Stimulated activated CD4-positive, alpha-beta T cell treated with anti-CD3 and anti-CD28 coated beads, Interleukin-2, amount 100 ng/mL, for 4 hours (primary cell): ENCODE measurements around the gene SSPN.

Source experiments
- DNase-seq: peaks from one replicate; pipeline ENCODE4 v3.0.0-alpha.2; 2020; ENCODE audit warnings: low read depth

Gene SSPN

GRCh38 chr12:26266881-26267280, 71.5 kb downstream of the SSPN start:
- no peak for DNase-seq

DNA sequence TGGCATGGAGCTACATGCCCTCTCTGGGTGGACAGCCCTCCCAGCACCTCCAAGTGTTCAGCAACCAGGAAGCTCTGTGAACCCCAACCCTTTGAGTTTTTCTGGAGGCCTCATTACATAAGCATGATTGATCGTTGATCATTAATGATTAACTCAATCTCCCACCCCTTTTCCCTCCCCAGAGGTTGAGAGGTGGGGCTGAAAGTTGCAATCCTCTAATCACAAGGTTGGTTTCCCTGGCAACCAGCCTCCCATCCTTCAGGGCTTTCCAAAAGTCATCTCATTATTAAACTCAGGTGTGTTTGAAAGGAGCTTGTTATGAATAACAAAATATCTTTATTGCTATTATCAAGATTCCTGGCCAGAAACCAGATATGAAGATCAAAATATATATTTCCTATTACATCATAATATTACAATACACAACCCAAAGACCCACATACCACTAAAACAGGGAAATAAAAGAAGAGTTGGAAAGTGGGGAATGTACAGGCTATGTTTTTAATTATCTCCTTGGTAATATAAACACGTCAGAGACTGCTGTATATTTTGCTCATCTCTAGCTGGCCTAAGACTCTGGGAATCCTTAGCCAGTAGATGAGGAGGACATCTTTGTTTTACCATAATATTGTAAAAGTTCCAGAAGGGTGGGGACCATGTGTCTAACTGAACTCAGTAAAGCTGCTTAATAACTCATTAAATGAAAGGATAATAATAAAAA, 73.6 kb downstream of the SSPN start:
- DNase-seq, result no peak

DNA sequence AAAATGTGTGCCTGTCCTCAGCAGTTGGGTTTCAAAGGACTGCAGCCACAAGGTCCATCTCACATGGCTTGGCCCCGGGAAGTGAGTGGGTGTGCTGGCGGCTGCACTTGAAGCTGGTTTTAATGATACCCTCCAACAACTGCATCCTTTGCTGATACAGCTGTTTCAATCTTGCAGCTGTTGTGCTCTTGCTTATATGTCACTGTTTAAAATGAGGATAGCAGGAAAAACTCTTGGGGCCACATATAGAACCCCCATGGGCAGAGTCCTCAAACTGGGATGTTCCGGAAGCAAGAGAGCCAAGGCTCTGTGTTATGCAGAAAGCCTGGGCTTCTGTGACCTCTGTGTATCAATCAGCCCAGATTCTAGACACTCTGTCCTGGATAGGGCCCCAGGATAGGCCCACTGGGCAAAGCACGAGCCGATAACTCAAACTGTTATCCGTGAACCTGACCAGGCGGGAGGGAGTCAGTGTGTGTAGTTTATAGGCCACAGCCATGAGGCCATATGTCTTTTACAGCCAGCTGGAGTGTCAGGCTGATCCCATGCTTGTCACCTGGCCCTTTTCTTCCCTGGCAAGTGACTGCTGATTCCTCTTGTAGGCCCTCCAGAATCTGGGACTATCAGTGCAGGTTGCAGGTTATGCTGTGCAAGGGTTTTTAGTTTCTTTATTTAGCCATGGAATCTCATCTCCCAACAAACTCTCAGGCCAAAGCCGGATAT, 74.3 kb downstream of the SSPN start:
- no peak for DNase-seq

DNA sequence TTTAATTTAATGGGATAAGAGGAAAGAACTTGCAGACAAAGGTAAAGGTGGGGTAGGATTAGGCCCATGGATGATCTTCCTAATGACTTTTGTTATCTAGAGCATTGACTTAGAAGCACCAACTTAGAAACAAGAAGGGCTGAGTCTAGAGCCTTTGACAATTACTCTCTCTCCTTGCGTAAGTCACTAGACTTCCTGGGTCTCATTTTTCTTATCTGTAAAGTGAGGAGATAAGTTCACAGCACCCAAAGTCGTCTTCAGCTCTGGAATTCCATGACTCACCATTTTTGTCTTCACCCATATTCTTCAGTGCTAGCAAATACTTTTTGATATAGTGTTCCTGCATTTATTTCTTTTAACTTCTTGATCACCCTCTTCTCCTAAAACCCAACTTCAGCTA, 75.7 kb downstream of the SSPN start:
- no peak for DNase-seq

- DNase-seq, result no peak
Measured at GRCh38 chr12:26271889-26272492, 76.6 kb downstream of the SSPN start.

DNA sequence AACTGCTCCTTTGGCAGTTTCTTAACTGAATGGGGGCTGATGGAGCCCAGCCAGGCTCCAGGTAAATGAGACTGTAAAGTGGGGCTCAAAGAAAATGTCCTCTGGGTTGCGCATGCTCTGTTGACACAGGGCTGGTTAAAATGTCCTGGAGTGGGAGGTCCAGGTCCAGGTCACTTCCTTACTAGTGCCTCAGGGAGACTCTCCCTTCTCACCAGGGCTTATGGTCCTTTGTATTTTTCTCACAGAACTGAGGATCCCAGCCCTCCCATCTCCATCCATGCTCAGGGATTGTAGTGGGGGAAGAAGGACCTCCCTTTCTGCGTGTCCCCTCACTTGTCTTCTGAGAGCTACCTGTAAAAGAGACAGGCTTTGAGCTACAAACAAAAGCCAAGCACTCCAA, 77.5 kb downstream of the SSPN start:
- DNase-seq, result no peak

GRCh38 chr12:26273811-26274210, 78.4 kb downstream of the SSPN start:
- DNase-seq, result no peak

- DNase-seq, result no peak
Measured at GRCh38 chr12:26274441-26275312, 79.3 kb downstream of the SSPN start.

GRCh38 chr12:26275313-26276131, 80.1 kb downstream of the SSPN start:
- no peak for DNase-seq

DNA sequence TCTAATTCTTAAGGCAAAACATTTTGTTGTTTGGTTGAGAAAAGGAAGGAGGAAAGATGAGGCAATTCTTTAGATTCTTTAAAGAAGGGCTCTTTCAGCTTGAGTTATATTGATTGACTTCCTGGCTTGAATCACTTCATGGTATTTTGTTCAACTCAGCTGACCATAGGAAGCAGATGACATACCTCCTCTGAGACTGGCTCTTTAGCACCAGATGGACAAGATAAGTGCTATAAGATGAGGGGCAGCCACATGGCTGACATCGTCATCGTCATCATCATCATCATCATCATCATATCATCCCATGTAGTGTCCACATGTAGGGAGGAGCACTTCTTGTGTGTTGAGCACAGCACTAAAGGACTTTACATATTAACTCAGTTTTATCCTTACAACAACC, 81.3 kb downstream of the SSPN start:
- DNase-seq, result no peak

- no peak for DNase-seq
Measured at GRCh38 chr12:26277506-26278246, 82.3 kb downstream of the SSPN start.

DNA sequence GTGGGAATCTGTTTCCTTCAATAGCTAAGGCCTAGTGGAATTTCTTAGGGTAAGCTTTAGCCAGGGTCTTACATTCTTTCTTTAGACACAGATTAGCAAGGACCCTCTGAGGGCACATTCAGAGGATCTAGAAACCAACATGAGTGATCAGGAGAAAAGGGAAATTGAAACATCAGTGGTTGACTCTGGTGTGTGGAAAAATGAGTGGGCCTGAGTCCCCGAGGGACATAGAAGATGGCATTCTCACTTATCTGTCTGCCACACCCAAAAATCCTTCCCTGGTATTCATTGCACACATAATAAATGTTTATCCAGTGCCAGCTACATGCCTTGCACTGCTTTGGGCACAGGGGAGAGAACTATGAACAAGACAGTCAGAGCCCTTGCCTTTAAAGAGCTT, 82.9 kb downstream of the SSPN start:
- DNase-seq, result no peak

- no peak for DNase-seq
Measured at GRCh38 chr12:26278666-26279065, 83.3 kb downstream of the SSPN start.

DNA sequence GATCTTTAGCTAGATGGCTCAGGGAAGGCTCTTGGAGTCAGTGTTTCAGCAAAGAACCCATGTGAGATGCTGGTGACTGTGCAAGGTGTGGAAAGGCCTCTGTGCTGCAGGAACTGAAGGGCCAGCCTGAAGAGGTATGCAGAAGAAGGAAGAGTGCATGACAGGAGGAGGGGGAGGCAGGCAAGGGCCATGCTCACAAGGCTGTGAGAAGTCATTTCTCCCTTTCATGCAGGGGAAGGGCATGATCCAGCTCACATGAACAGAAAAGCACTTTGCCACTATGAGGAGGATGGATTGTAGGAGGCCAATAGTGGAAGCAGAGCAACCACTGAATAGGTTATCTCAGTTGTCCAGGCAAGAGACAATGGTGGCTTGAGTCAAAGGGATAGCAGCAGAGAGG, 83.7 kb downstream of the SSPN start:
- no peak for DNase-seq

- DNase-seq, result no peak
Measured at GRCh38 chr12:26279908-26280307, 84.5 kb downstream of the SSPN start.

DNA sequence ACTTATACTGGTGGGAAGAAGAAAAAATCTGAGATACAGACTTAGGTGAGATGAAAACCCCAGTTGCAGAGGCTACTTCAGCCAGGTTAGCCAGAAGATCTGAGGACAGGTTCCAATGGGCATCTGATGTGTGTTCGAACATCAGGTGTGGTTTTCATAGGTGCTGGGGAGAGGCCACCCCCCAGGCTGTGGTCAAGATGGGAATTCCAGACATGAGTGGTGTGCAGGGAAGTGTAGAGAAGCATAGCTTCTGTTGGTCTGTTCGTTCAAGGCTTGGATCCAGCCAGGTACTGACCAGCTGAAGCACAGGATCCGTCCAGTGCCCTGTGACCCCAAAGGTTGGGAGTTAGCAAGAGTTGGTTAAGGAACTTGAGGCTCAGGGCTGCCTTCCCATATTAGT, 85.5 kb downstream of the SSPN start:
- DNase-seq, result no peak

GRCh38 chr12:26281320-26281719, 85.9 kb downstream of the SSPN start:
- no peak for DNase-seq

- no peak for DNase-seq
Measured at GRCh38 chr12:26282339-26282940, 87.1 kb downstream of the SSPN start.

- no peak for DNase-seq
Measured at GRCh38 chr12:26283046-26283445, 87.7 kb downstream of the SSPN start.

GRCh38 chr12:26283617-26284016, 88.2 kb downstream of the SSPN start:
- DNase-seq, result no peak
